Effector memory CD4-positive, alpha-beta T cell (primary cell): ENCODE data around the gene CEP95.

ENCODE experiments used
- DNase-seq, 3 donors: peaks; one replicate each; pipeline ENCODE4 v3.0.0-alpha.2; 2020
- H3K27ac ChIP-seq: 2 replicates; pipeline ENCODE4 v1.7.0; 2013; ENCODE audit warnings: mild to moderate bottlenecking, low read length, moderate library complexity; ENCODE audit not compliant: insufficient read depth, poor library complexity, severe bottlenecking
- H3K27me3 ChIP-seq: replicated peaks from 2 replicates; pipeline ENCODE4 v1.7.0; 2013; ENCODE audit warnings: mild to moderate bottlenecking, low read length; ENCODE audit not compliant: insufficient read depth, control insufficient read depth, poor library complexity, severe bottlenecking
- H3K36me3 ChIP-seq: 2 replicates; pipeline ENCODE4 v1.7.0; 2013; ENCODE audit warnings: mild to moderate bottlenecking, low read length, moderate library complexity; ENCODE audit not compliant: control insufficient read depth, insufficient read depth
- H3K4me1 ChIP-seq: 2 replicates; pipeline ENCODE4 v1.7.0; 2013; ENCODE audit warnings: low read length, mild to moderate bottlenecking; ENCODE audit not compliant: control insufficient read depth, insufficient read depth, poor library complexity, severe bottlenecking
- H3K4me3 ChIP-seq: 2 replicates; pipeline ENCODE4 v1.7.0; 2013; ENCODE audit warnings: low read length, low read depth, mild to moderate bottlenecking; ENCODE audit not compliant: insufficient read depth, poor library complexity, severe bottlenecking
- H3K9me3 ChIP-seq: 2 replicates; pipeline ENCODE4 v1.7.0; 2013; ENCODE audit warnings: mild to moderate bottlenecking, low read length, moderate library complexity; ENCODE audit not compliant: control insufficient read depth

CEP95 gene

GRCh38 chr17:64536913-64537312 is 30.1 kb downstream of the CEP95 start:
- H3K27me3 ChIP-seq, result no peaks in the 10 kb centered on the region
- peaks cover 59% of the 10 kb centered on the region for H3K36me3 ChIP-seq
- H3K9me3 ChIP-seq, result no peaks in the 10 kb centered on the region
- no peak for DNase-seq
- no peaks in the 10 kb centered on the region for H3K4me1 ChIP-seq
- no peak overlapping the region for H3K27ac ChIP-seq
- H3K4me3 ChIP-seq, result no peak overlapping the region

- Histone ChIP-seq H3K36me3 (peaks cover 53% of the 10 kb centered on the region), H3K27me3 (no peaks in the 10 kb centered on the region), H3K9me3 (no peaks in the 10 kb centered on the region), H3K4me3 (no peak overlapping the region), H3K4me1 (no peaks in the 10 kb centered on the region), H3K27ac (no peak overlapping the region)
- DNase-seq, result no peak
Measured at GRCh38 chr17:64537488-64537887, 30.7 kb downstream of the CEP95 start.

- Histone ChIP-seq H3K4me1 (no peaks in the 10 kb centered on the region), H3K27me3 (no peaks in the 10 kb centered on the region), H3K4me3 (no peak overlapping the region), H3K36me3 (peaks cover 42% of the 10 kb centered on the region), H3K9me3 (no peaks in the 10 kb centered on the region), H3K27ac (no peak overlapping the region)
- DNase-seq, result no peak
Measured at GRCh38 chr17:64538508-64539130, 31.8 kb downstream of the CEP95 start.

- no peak overlapping the region for H3K4me3 ChIP-seq
- H3K27me3 ChIP-seq, result no peaks in the 10 kb centered on the region
- peaks cover 37% of the 10 kb centered on the region for H3K36me3 ChIP-seq
- H3K9me3 ChIP-seq, result no peaks in the 10 kb centered on the region
- H3K27ac ChIP-seq, result no peak overlapping the region
- no peaks in the 10 kb centered on the region for H3K4me1 ChIP-seq
- no peak for DNase-seq
Measured at GRCh38 chr17:64540118-64540776, 33.5 kb downstream of the CEP95 start.

- H3K36me3 ChIP-seq, result peaks cover 40% of the 10 kb centered on the region
Measured at GRCh38 chr17:64544742-64545141, 38.0 kb downstream of the CEP95 start.

GRCh38 chr17:64546716-64547115 is 39.9 kb downstream of the CEP95 start:
- Histone ChIP-seq H3K4me1 (no peaks in the 10 kb centered on the region), H3K4me3 (no peak overlapping the region), H3K27ac (no peak overlapping the region), H3K36me3 (peaks cover 41% of the 10 kb centered on the region), H3K9me3 (no peaks in the 10 kb centered on the region), H3K27me3 (no peaks in the 10 kb centered on the region)
- no peak for DNase-seq

More at GRCh38 chr17:64544742-64545141, 38.0 kb downstream of the CEP95 start:
- Histone ChIP-seq H3K27ac (no peak overlapping the region), H3K9me3 (no peaks in the 10 kb centered on the region), H3K4me1 (no peaks in the 10 kb centered on the region), H3K27me3 (no peaks in the 10 kb centered on the region), H3K4me3 (no peak overlapping the region)
- DNase-seq, result no peak

GRCh38 chr17:64547319-64547718 is 40.5 kb downstream of the CEP95 start:
- DNase-seq, result no peak
- no peaks in the 10 kb centered on the region for H3K9me3 ChIP-seq
- no peak overlapping the region for H3K4me3 ChIP-seq
- no peaks in the 10 kb centered on the region for H3K27me3 ChIP-seq
- H3K36me3 ChIP-seq, result peaks cover 38% of the 10 kb centered on the region
- H3K27ac ChIP-seq, result no peak overlapping the region
- no peaks in the 10 kb centered on the region for H3K4me1 ChIP-seq

GRCh38 chr17:64551461-64551860 is 44.7 kb downstream of the CEP95 start:
- Histone ChIP-seq H3K4me1 (no peaks in the 10 kb centered on the region), H3K27ac (no peak overlapping the region), H3K9me3 (no peaks in the 10 kb centered on the region), H3K27me3 (no peaks in the 10 kb centered on the region), H3K4me3 (no peak overlapping the region), H3K36me3 (peaks cover 40% of the 10 kb centered on the region)
- DNase-seq, result no peak

GRCh38 chr17:64554028-64554637 is 47.4 kb downstream of the CEP95 start:
- Histone ChIP-seq H3K27ac (no peak overlapping the region), H3K36me3 (peaks cover 30% of the 10 kb centered on the region)
- DNase-seq, result no peak

GRCh38 chr17:64555281-64555680 is 48.5 kb downstream of the CEP95 start:
- Histone ChIP-seq H3K4me3 (no peak overlapping the region), H3K9me3 (no peaks in the 10 kb centered on the region), H3K27ac (no peak overlapping the region), H3K27me3 (no peaks in the 10 kb centered on the region), H3K4me1 (no peaks in the 10 kb centered on the region), H3K36me3 (peaks cover 30% of the 10 kb centered on the region)
- no peak for DNase-seq

More at GRCh38 chr17:64554028-64554637, 47.4 kb downstream of the CEP95 start:
- H3K9me3 ChIP-seq, result no peaks in the 10 kb centered on the region
- H3K4me1 ChIP-seq, result no peaks in the 10 kb centered on the region
- no peaks in the 10 kb centered on the region for H3K27me3 ChIP-seq
- H3K4me3 ChIP-seq, result no peak overlapping the region
